IMR-90 (cell line): ENCODE data around the gene SH3BP4. TPM values are rescaled to one million over a fixed set of nuclear protein-coding genes. Genes with fewer than 3 reads are reported as not detected.

ENCODE experiments used
- ATAC-seq: fragments of 200-7000 bp; cut with Tn5 transposase; 2 replicates; pipeline ENCODE4 v1.9.1; 2020; ENCODE audit warnings: low read depth, mild to moderate bottlenecking, moderate library complexity
- BruUV-seq: library from RNA; stranded (reverse); fragments of 400-500 nt; replicated peaks from 2 replicates; lab custom pipeline; 2021; lab: Mats Ljungman, UMichigan
- CTCF ChIA-PET: fragments of 300-600 bp; formaldehyde crosslinking; extraction: SDS; loops from one replicate; lab custom pipeline; 2021; ENCODE audit warnings: antibody characterized with exemption; lab: Yijun Ruan, JAX
- POLR2A ChIA-PET: fragments of 300-600 bp; sonication (Branson Sonifier 250); formaldehyde crosslinking; loops from one replicate; lab custom pipeline; 2022; ENCODE audit warnings: antibody characterized with exemption; ENCODE audit not compliant: unreplicated experiment; lab: Charles Lee
- DNase-seq: peaks from one replicate; pipeline ENCODE4 v3.0.0; 2013
- H2AFZ ChIP-seq: replicated peaks from 2 replicates; pipeline ENCODE3; 2013; ENCODE audit warnings: low read length, mild to moderate bottlenecking; ENCODE audit not compliant: poor library complexity
- H2AK5ac ChIP-seq: 2 replicates; pipeline ENCODE4 v1.6.1; 2013; ENCODE audit warnings: low read depth, low read length, inconsistent platforms
- H2AK9ac ChIP-seq: replicated peaks from 2 replicates; pipeline ENCODE3; 2013; ENCODE audit warnings: mild to moderate bottlenecking, low read depth, low read length, moderate library complexity; ENCODE audit not compliant: poor library complexity
- H2BK120ac ChIP-seq: 2 replicates; pipeline ENCODE4 v1.6.1; 2013; ENCODE audit warnings: low read depth, low read length, inconsistent platforms
- H2BK15ac ChIP-seq: 3 replicates; pipeline ENCODE4 v1.6.1; 2013; ENCODE audit warnings: low read depth, low read length, inconsistent platforms
- H2BK20ac ChIP-seq: 2 replicates; pipeline ENCODE4 v1.6.1; 2013; ENCODE audit warnings: low read depth, mild to moderate bottlenecking, inconsistent platforms, low read length, moderate library complexity
- H2BK5ac ChIP-seq: 2 replicates; pipeline ENCODE4 v1.6.1; 2013; ENCODE audit warnings: mild to moderate bottlenecking, low read depth, low read length, inconsistent platforms; ENCODE audit not compliant: poor library complexity, severe bottlenecking
- H3K14ac ChIP-seq: replicated peaks from 2 replicates; pipeline ENCODE4 v1.6.1; 2013; ENCODE audit warnings: low read depth, low read length, inconsistent platforms
- H3K18ac ChIP-seq: 2 replicates; pipeline ENCODE4 v1.6.1; 2013; ENCODE audit warnings: low read depth, low read length, control low read depth
- H3K23ac ChIP-seq: 2 replicates; pipeline ENCODE4 v1.6.1; 2013; ENCODE audit warnings: low read depth, low read length, inconsistent platforms
- H3K27ac ChIP-seq: 2 replicates; pipeline ENCODE4 v1.5.1; 2013; ENCODE audit warnings: mild to moderate bottlenecking, control low read depth, low read length; ENCODE audit not compliant: insufficient read depth
- H3K27me3 ChIP-seq: 2 replicates; pipeline ENCODE4 v1.6.1; 2013; ENCODE audit warnings: low read length; ENCODE audit not compliant: control insufficient read depth, insufficient read depth
- H3K36me3 ChIP-seq: 2 replicates; pipeline ENCODE4 v1.6.1; 2013; ENCODE audit warnings: low read length, mixed read lengths; ENCODE audit not compliant: control insufficient read depth, insufficient read depth
- H3K4ac ChIP-seq: 2 replicates; pipeline ENCODE4 v1.6.1; 2013; ENCODE audit warnings: low read depth, low read length, inconsistent platforms
- H3K4me1 ChIP-seq: 2 replicates; pipeline ENCODE4 v1.6.1; 2013; ENCODE audit warnings: low read length, mixed read lengths; ENCODE audit not compliant: control insufficient read depth, insufficient read depth
- H3K4me2 ChIP-seq: 2 replicates; pipeline ENCODE4 v1.6.1; 2013; ENCODE audit warnings: low read depth, mild to moderate bottlenecking, control low read depth, low read length, moderate library complexity
- H3K4me3 ChIP-seq: 2 replicates; pipeline ENCODE4 v1.5.1; 2013; ENCODE audit warnings: low read depth, mild to moderate bottlenecking, control low read depth, low read length, moderate library complexity; ENCODE audit not compliant: insufficient read depth
- H3K56ac ChIP-seq: 2 replicates; pipeline ENCODE4 v1.6.1; 2013; ENCODE audit warnings: low read length, inconsistent platforms; ENCODE audit not compliant: insufficient read depth; ENCODE audit errors: extremely low read depth
- H3K79me1 ChIP-seq, 2 experiments: 2 replicates each; pipeline ENCODE4 v1.6.1; 2013; ENCODE audit warnings: low read length in 2 of 2, inconsistent platforms in 1 of 2, low read depth in 1 of 2
- H3K9ac ChIP-seq: 2 replicates; pipeline ENCODE4 v1.6.1; 2013; ENCODE audit warnings: low read depth, low read length, control low read depth
- H3K9me1 ChIP-seq: 2 replicates; pipeline ENCODE4 v1.6.1; 2013; ENCODE audit warnings: low read length, inconsistent platforms; ENCODE audit not compliant: insufficient read depth
- H3K9me3 ChIP-seq: 2 replicates; pipeline ENCODE4 v1.6.1; 2013; ENCODE audit warnings: low read length; ENCODE audit not compliant: control insufficient read depth, insufficient read depth
- H4K20me1 ChIP-seq: 2 replicates; pipeline ENCODE4 v1.6.1; 2013; ENCODE audit warnings: low read length, inconsistent platforms; ENCODE audit not compliant: insufficient read depth
- H4K5ac ChIP-seq: 2 replicates; pipeline ENCODE4 v1.6.1; 2013; ENCODE audit warnings: mild to moderate bottlenecking, low read depth, low read length, control low read depth
- H4K8ac ChIP-seq, 2 experiments: 2 replicates each; pipeline ENCODE4 v1.6.1; 2013; ENCODE audit warnings: low read depth in 2 of 2, low read length in 2 of 2, control low read depth in 1 of 2, inconsistent platforms in 1 of 2
- H4K91ac ChIP-seq: 2 replicates; pipeline ENCODE4 v1.6.1; 2013; ENCODE audit warnings: low read depth, low read length, inconsistent platforms; ENCODE audit not compliant: insufficient read depth
- MAFK ChIP-seq: IDR thresholded peaks from 2 replicates; pipeline ENCODE4 v1.6.1; 2012; ENCODE audit warnings: low read depth, low read length, improper control_type of control experiment
- MXI1 ChIP-seq: IDR thresholded peaks from 2 replicates; pipeline ENCODE4 v1.6.1; 2012; ENCODE audit warnings: low read depth, mild to moderate bottlenecking, low read length, moderate library complexity, borderline replicate concordance
- RCOR1 ChIP-seq: IDR thresholded peaks from 2 replicates; pipeline ENCODE4 v1.6.1; 2012; ENCODE audit warnings: mild to moderate bottlenecking, low read length, improper control_type of control experiment; ENCODE audit not compliant: insufficient replicate concordance
- WGBS, 2 experiments: methylation state at CpG; one replicate each; pipeline versions ENCODE4 v1.1.5 to v1.1.7; 2013; ENCODE audit warnings: missing lambda C conversion rate in 2 of 2; ENCODE audit not compliant: insufficient read length in 1 of 2; ENCODE audit errors: extremely low coverage in 2 of 2; 5-methylcytosine and 5-hydroxymethylcytosine counted together
- dilution Hi-C: fragments of 300-500 bp; cut with HindIII; formaldehyde crosslinking; loops from one replicate; pipeline ENCODE4 v1.14.3; 2018; ENCODE audit warnings: low sequenced_read_pairs; ENCODE audit not compliant: unreplicated experiment
- in situ Hi-C: fragments of 300-500 bp; cut with MboI; formaldehyde crosslinking; loops from 3 replicates; pipeline ENCODE4 v1.14.3; 2019; ENCODE audit warnings: low sequenced_read_pairs, inconsistent platforms, mixed read lengths
- intact Hi-C: fragments of 100-400 bp; cut with micrococcal nuclease; formaldehyde crosslinking; loops from 2 replicates; pipeline ENCODE4 v1.10.0; 2022
- polyA plus RNA-seq, 3 experiments: library from polyadenylated mRNA; depleted of rRNA; stranded (reverse); fragments of >200 nt; gene quantifications; 2 replicates each; pipeline ENCODE4 v1.2.3, GENCODE V29; 2012; ENCODE audit warnings: low replicate concordance in 1 of 3
- total RNA-seq: library from RNA; depleted of rRNA; stranded (reverse); fragments of >200 nt; gene quantifications from 2 replicates; pipeline ENCODE4 v1.2.3, GENCODE V29; 2012

The SH3BP4 gene
- total and polyA plus RNA-seq, 2 of the 4 experiments (the other 2 are of a cell fraction), result 104 to 122 TPM

- Histone ChIP-seq H3K56ac (no peak overlapping the region), H3K79me1 (peaks cover 0 to 67% of the 10 kb centered on the region in 2 experiments; a peak in 2 of 4 replicates), H3K18ac (peak overlapping the region; percentile 46; the same call in 1 of the 2 replicates), H3K4me3 (no peak overlapping the region), H2AK9ac (no peak overlapping the region), H4K91ac (peak overlapping the region; percentile 68), H2BK20ac (peak overlapping the region; percentile 39), H3K4me2 (peak overlapping the region; percentile 15; the same call in 1 of the 2 replicates), H2BK15ac (0 out of 3 replicates have a peak overlapping the region, but pooled peaks have one; percentile 3), H4K20me1 (peaks cover 97% of the 10 kb centered on the region), H3K9ac (no peak overlapping the region), H2BK5ac (peak overlapping the region; percentile 66), H2AFZ (no peak overlapping the region), H3K4me1 (peaks cover 44% of the 10 kb centered on the region), H3K9me3 (no peaks in the 10 kb centered on the region; the same call in 1 of the 2 replicates), H3K4ac (peak overlapping the region; percentile 39), H3K23ac (peak overlapping the region; percentile 60), H4K5ac (peak overlapping the region; percentile 3; the same call in 1 of the 2 replicates), H3K14ac (peak overlapping the region; percentile 3), H4K8ac (peak overlapping the region; percentile 7 to 55; a peak in 2 of 4 replicates), H3K27ac (peak overlapping the region; percentile 85), H2BK120ac (peak overlapping the region; percentile 7; the same call in 1 of the 2 replicates), H3K9me1 (peaks cover 54% of the 10 kb centered on the region), H3K27me3 (no peaks in the 10 kb centered on the region), H2AK5ac (peak overlapping the region; percentile 79), H3K36me3 (peaks cover 52% of the 10 kb centered on the region)
- ChIA-PET CTCF (interaction anchor here (1.1 kb wide), 1 partner anchor 94 kb away, joined by 3 read pairs; no protein-coding TSS in a partner anchor), POLR2A (no interaction called here)
- dilution Hi-C loops, result no loop called here
- intact Hi-C loops, result no loop called here
- DNase-seq (peak; percentile 74), ATAC-seq (peak; percentile 48)
- TF ChIP-seq MXI1, result peak; percentile 81
- TF ChIP-seq RCOR1, result no peak
- no peak for TF ChIP-seq MAFK
- in situ Hi-C loops, result no loop called here
- no TSS peak for BruUV-seq
- 39% methylated on average over 12 of the region's 30 CpGs; no CpG with 5 or more reads in 1 of the 2 experiments for WGBS, 2 experiments
Observed at GRCh38 chr2:234974501-234975385, 22.9 kb downstream of the SH3BP4 start.
